Heart left ventricle (tissue), 16 donors: ENCODE measurements around the gene CR1. TPM values are rescaled to one million over a fixed set of nuclear protein-coding genes. Genes with fewer than 3 reads are reported as not detected.
"Not testable (repeated sequence)": the region's sequence is repeated elsewhere in the genome, so short reads cannot be mapped to it uniquely, and the experiment has no call there.

ENCODE experiments used
- ATAC-seq, 4 donors: fragments of 200-7000 bp; cut with Tn5 transposase; one replicate each; pipeline ENCODE4 v1.9.1; 2020 to 2022; ENCODE audit warnings: moderate library complexity in 4 of 4, mild to moderate bottlenecking in 3 of 4, moderate number of reproducible peaks in 1 of 4
- DNase-seq, 5 donors: peaks; one replicate each; pipeline ENCODE4 v3.0.0-alpha.2; 2020
- H3K27ac ChIP-seq, 12 donors: fragments of 200-600 bp; sonication (generic) in 4 of 12; one replicate each; pipeline versions ENCODE4 v1.5.0 to v1.8.0; 2016 to 2022; ENCODE audit warnings: mild to moderate bottlenecking in 2 of 12
- H3K27me3 ChIP-seq, 9 donors: fragments of 200-600 bp; sonication (generic) in 2 of 9; one replicate each; pipeline versions ENCODE4 v1.5.1 to v1.8.0; 2016 to 2022; ENCODE audit warnings: mild to moderate bottlenecking in 3 of 9
- H3K36me3 ChIP-seq, 9 donors: fragments of 200-600 bp; sonication (generic) in 2 of 9; one replicate each; pipeline versions ENCODE4 v1.5.0 to v1.8.0; 2018 to 2022; ENCODE audit warnings: mild to moderate bottlenecking in 2 of 9
- H3K4me1 ChIP-seq, 12 donors: fragments of 200-600 bp; sonication (generic) in 4 of 12; one replicate each; pipeline versions ENCODE4 v1.5.0 to v1.8.0; 2016 to 2022; ENCODE audit warnings: mild to moderate bottlenecking in 3 of 12
- H3K4me3 ChIP-seq, 12 donors: fragments of 200-600 bp; sonication (generic) in 4 of 12; one replicate each; pipeline versions ENCODE4 v1.5.0 to v1.8.0; 2017 to 2022; ENCODE audit warnings: mild to moderate bottlenecking in 9 of 12, moderate library complexity in 4 of 12
- H3K9me3 ChIP-seq, 12 donors: fragments of 200-600 bp; sonication (generic) in 4 of 12; one replicate each; pipeline versions ENCODE4 v1.5.0 to v1.8.0; 2016 to 2022; ENCODE audit warnings: mild to moderate bottlenecking in 1 of 12
- POLR2A ChIP-seq, 2 donors: fragments of 450-650 bp; IDR thresholded peaks; one replicate each; pipeline ENCODE4 v1.6.1; 2017; ENCODE audit warnings: antibody characterized with exemption in 2 of 2, mild to moderate bottlenecking in 2 of 2, moderate library complexity in 2 of 2
- WGBS, 4 donors: extraction: QIAGEN DNeasy Blood & Tissue Kit in 2 of 4; methylation state at CpG; one replicate each; pipeline versions ENCODE4 v1.1.5 to v1.1.7; 2013 to 2018; 5-methylcytosine and 5-hydroxymethylcytosine counted together
- intact Hi-C, 10 donors: fragments of 100-400 bp; cut with DNase I; formaldehyde crosslinking; loops; one replicate each; pipeline versions ENCODE4 v1.11.1 to v1.14.2; 2022
- polyA plus RNA-seq, 2 donors: library from polyadenylated mRNA; stranded (reverse); fragments of 200-250 nt; gene quantifications; one replicate each; pipeline ENCODE4 v1.2.3, GENCODE V29; 2013
- total RNA-seq, 9 donors: library from RNA; depleted of rRNA in 2 of 9; stranded (reverse); fragments of >200 nt in 2 of 9; fragmentation: NEBNext Ultra II Directional in 3 of 9; extraction: Animal tissue kit (Norgen Biotek cat#: 25700) in 3 of 9; gene quantifications; one replicate each; pipeline versions ENCODE4 v1.1.0 to v1.2.4, GENCODE V29; 2016 to 2023
- TF ChIP-seq, protein P1 (sequence below), 12 donors: fragments of 200-600 bp; sonication (generic) in 4 of 12; IDR thresholded peaks; one replicate each; pipeline versions ENCODE4 v1.5.0 to v1.8.0; 2018 to 2022; ENCODE audit warnings: antibody characterized with exemption in 12 of 12, mild to moderate bottlenecking in 5 of 12
- donor health status: ischemic (EF 13 %, LVEDD 7.1; RV severe dilation, severe dysfunction).
- donor health status: healthy with polysubstance abuse.
- donor health status: DM: no; HTN: yes; CAD: no.
- donor health status: DM: no; HTN: no; CAD: no.
- donor health status: ischemic (EF 25% LVEDD 6.9; RV normal size, moderate dysfunction).
- donor health status: ischemic (EF 25% LVEDD 5.7; RV mildly dilated, moderate dysfunction).
- donor health status: healthy.
- donor health status: DM: yes; HTN: yes; CAD: no.
- donor health status: ischemic (EF 35%, LVEDD 5.7; RV mildly dilated, moderate dysfunction).
- donor health status: nonischemic (EF 11% LVEDD 7.7; RV severe dilation, severe dysfunction).
- donor health status: DM: yes; HTN: yes; CAD: no.
- donor health status: PGD.
- donor health status: ischemic (EF 29% LVEDD 5.4; RV normal size, mild dysfunction).
- donor health status: nonischemic (EF 23%, LVEDD 6.1; RV moderate dilation, normal function).

Gene CR1
- total and polyA plus RNA-seq, 11 donors, result 0.19 to 43.0 (median 1.7) TPM

DNA sequence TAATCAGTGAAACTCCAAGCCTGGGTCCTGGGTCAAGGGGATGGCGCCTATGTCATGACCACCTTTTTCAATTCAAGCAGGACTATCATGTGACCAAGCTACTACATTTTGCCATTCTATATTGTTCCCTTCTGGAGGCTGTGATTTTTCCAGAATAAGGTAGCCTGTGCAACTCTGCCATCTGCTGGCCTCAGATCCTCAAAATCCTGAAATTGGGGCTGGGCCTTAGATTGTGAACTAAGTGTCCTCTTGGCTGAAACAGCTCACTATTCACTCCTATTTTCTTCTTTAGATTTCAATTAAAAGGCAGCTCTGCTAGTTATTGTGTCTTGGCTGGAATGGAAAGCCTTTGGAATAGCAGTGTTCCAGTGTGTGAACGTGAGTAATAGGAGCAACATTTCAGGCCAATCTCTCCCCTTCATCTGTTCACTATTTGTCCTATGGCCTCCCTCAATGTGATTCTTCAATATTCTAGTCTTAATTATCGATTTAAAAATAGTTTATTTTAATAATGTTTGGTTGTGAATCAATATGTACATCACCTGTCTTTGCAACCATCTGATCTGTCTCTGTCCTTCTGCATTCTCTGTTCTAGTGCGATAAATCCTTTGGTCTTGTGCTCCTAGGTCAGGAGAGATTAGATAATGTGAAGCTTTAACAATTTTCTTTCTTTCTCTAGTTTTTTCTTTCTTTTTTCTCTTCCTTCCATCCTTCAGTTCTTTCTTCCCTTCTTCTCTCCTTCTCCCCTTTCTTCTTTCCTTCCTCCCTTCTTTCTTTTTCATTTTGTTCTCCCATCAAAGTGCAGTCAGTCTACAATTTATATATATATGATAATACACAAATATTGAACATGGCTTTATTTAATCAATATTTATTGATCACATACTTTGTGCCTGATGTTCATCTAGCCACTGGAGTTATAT, 69.8 kb downstream of the CR1 start:
- no peak overlapping the region for H3K27ac ChIP-seq
- TF ChIP-seq POLR2A (IDR thresholded peaks at IDR 0.05), result no peak
- TF ChIP-seq, protein P1, sequence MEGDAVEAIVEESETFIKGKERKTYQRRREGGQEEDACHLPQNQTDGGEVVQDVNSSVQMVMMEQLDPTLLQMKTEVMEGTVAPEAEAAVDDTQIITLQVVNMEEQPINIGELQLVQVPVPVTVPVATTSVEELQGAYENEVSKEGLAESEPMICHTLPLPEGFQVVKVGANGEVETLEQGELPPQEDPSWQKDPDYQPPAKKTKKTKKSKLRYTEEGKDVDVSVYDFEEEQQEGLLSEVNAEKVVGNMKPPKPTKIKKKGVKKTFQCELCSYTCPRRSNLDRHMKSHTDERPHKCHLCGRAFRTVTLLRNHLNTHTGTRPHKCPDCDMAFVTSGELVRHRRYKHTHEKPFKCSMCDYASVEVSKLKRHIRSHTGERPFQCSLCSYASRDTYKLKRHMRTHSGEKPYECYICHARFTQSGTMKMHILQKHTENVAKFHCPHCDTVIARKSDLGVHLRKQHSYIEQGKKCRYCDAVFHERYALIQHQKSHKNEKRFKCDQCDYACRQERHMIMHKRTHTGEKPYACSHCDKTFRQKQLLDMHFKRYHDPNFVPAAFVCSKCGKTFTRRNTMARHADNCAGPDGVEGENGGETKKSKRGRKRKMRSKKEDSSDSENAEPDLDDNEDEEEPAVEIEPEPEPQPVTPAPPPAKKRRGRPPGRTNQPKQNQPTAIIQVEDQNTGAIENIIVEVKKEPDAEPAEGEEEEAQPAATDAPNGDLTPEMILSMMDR (IDR thresholded peaks at IDR 0.05), result peak in 4 of 12 donors; percentile 30 to 42 (median 36)
- no peaks in the 10 kb centered on the region for H3K27me3 ChIP-seq
- H3K4me3 ChIP-seq, result no peak overlapping the region
- WGBS, 4 donors, result 57 to 63% (median 61%) methylated on average over 4 of the region's 4 CpGs
- DNase-seq (no peak), ATAC-seq (no peak)
- H3K9me3 ChIP-seq, result no peaks in the 10 kb centered on the region
- intact Hi-C loops, result no loop called here
- H3K36me3 ChIP-seq, result peaks cover 0 to 9% (median 0%) of the 10 kb centered on the region in 9 donors
- no peaks in the 10 kb centered on the region for H3K4me1 ChIP-seq

DNA sequence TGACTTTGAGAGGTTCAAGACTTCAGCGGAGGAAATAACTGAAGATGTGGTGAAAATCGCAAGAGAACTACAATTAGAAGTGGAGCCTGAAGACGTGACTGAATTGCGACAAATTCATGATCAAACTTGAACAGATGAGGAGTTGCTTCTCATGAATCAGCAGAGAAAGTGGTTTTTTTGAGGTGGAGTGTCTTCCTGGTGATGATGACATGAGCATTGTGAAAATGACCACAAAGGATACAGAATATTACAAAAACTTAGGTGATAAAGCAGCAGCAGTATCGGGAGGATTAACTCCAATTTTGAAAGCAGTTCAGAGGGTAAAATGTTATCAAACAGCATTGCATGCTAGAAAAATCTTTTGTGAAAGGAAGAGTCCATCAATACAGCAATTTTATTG, 76.0 kb downstream of the CR1 start:
- H3K36me3 ChIP-seq, H3K27me3 ChIP-seq, H3K27ac ChIP-seq, H3K9me3 ChIP-seq, DNase-seq, H3K4me3 ChIP-seq, intact Hi-C loops, H3K4me1 ChIP-seq, ATAC-seq: not testable (repeated sequence)
- WGBS, 4 donors, result no CpG with 5 or more reads among the region's 5 CpGs

- WGBS, 4 donors, result 77 to 86% (median 81%) methylated on average over 5 of the region's 5 CpGs
- H3K27ac ChIP-seq, H3K36me3 ChIP-seq, DNase-seq, intact Hi-C loops, H3K9me3 ChIP-seq, H3K4me1 ChIP-seq, H3K27me3 ChIP-seq, H3K4me3 ChIP-seq, ATAC-seq: not testable (repeated sequence)
Measured at GRCh38 chr1:207573074-207573473, 77.1 kb downstream of the CR1 start.

GRCh38 chr1:207575381-207575780, 79.4 kb downstream of the CR1 start:
- H3K27ac ChIP-seq, intact Hi-C loops, DNase-seq, H3K4me3 ChIP-seq, H3K9me3 ChIP-seq, H3K4me1 ChIP-seq, H3K36me3 ChIP-seq, ATAC-seq, H3K27me3 ChIP-seq: not testable (repeated sequence)
- WGBS, 4 donors, result 84 to 89% (median 88%) methylated on average over 4 of the region's 4 CpGs

- H3K4me1 ChIP-seq, result no peaks in the 10 kb centered on the region
- TF ChIP-seq POLR2A (IDR thresholded peaks at IDR 0.05), result no peak
- TF ChIP-seq, protein P1 (IDR thresholded peaks at IDR 0.05), result no peak
- DNase-seq (no peak), ATAC-seq (no peak)
- H3K27ac ChIP-seq, result no peak overlapping the region
- intact Hi-C loops, result no loop called here
- no peaks in the 10 kb centered on the region for H3K9me3 ChIP-seq
- 52 to 57% (median 54%) methylated on average over 5 of the region's 5 CpGs for WGBS, 4 donors
- peaks cover 0 to 26% (median 0%) of the 10 kb centered on the region in 9 donors for H3K36me3 ChIP-seq
- H3K4me3 ChIP-seq, result no peak overlapping the region
- no peaks in the 10 kb centered on the region for H3K27me3 ChIP-seq
Measured at GRCh38 chr1:207578796-207579435, 83.0 kb downstream of the CR1 start.
